ENCODE results near the gene ATCAY. TPM values are rescaled to one million over a fixed set of nuclear protein-coding genes. Genes with fewer than 3 reads are reported as not detected.

The ATCAY gene
- polyA plus RNA-seq, 2 of the 4 experiments (the other 2 are of a cell fraction) = 0.06 TPM; not detected in 1

- ChIA-PET POLR2A (no interaction called here), CTCF (interaction anchor here (3.1 kb wide), 1 partner anchor 10 kb away, joined by 25 read pairs; no protein-coding TSS in a partner anchor)
- WGBS (ENCODE audit: missing lambda C conversion rate) = 86% methylated on average over 6 of the region's 6 CpGs
- FAIRE-seq (no peak), ATAC-seq (no peak), DNase-seq (ENCODE audit: low read depth in 1 of 2, low spot score in 1 of 2) (no peak)
- Histone ChIP-seq H3K27ac (no peak overlapping the region), H3K4me1 (no peaks in the 10 kb centered on the region), H3K4me2 (no peak overlapping the region), H3K4me3 (no peak overlapping the region), H3K9me3 (no peaks in the 10 kb centered on the region)
- TF ChIP-seq RNF2 (IDR thresholded peaks at IDR 0.05; ENCODE audit: borderline replicate concordance, low read depth) = no peak
- TF ChIP-seq MYC (IDR thresholded peaks at IDR 0.05; ENCODE audit: borderline replicate concordance, low read length) = no peak
- no peak for TF ChIP-seq POLR2AphosphoS2 (conservative IDR thresholded peaks at IDR 0.05; ENCODE audit: low read length)
- no peak for TF ChIP-seq REST (IDR thresholded peaks at IDR 0.05)
These were observed 48.5 kb upstream of the ATCAY start for GRCh38 chr19:3832001-3832400.

- 65% methylated on average over 27 of the region's 34 CpGs for WGBS (ENCODE audit: missing lambda C conversion rate)
- TF ChIP-seq POLR2A (IDR thresholded peaks at IDR 0.05; ENCODE audit: low read length) (no peak), TFCP2L1 (CRISPR knock-in tag; IDR thresholded peaks at IDR 0.05) (no peak), EP300 (IDR thresholded peaks at IDR 0.05) (no peak), ZC3H11A (IDR thresholded peaks at IDR 0.05) (no peak), NPAS2 (CRISPR knock-in tag; IDR thresholded peaks at IDR 0.05; ENCODE audit: borderline replicate concordance) (no peak), CTCF (IDR thresholded peaks at IDR 0.05) (no peak), TP53 (CRISPR knock-in tag; IDR thresholded peaks at IDR 0.05) (no peak), CBX2 (IDR thresholded peaks at IDR 0.05; ENCODE audit: borderline replicate concordance, low read depth) (no peak), FOXS1 (CRISPR knock-in tag; IDR thresholded peaks at IDR 0.05) (no peak), MAFK (IDR thresholded peaks at IDR 0.05; ENCODE audit: partially characterized antibody) (no peak), HES2 (IDR thresholded peaks at IDR 0.05) (no peak), NFE2L2 (conservative IDR thresholded peaks at IDR 0.05; ENCODE audit: low read length) (no peak), HMGXB4 (CRISPR knock-in tag; IDR thresholded peaks at IDR 0.05; ENCODE audit: borderline replicate concordance) (no peak), RAD21 (conservative IDR thresholded peaks at IDR 0.05 in 1 of 2, IDR thresholded peaks at IDR 0.05 in 1 of 2) (no peak), SREBF2 (IDR thresholded peaks at IDR 0.05) (no peak), NR3C1 (IDR thresholded peaks at IDR 0.05) (no peak), MAZ (IDR thresholded peaks at IDR 0.05; ENCODE audit: borderline replicate concordance, low read depth, low read length) (no peak), KDM5A (IDR thresholded peaks at IDR 0.05) (no peak), EHMT2 (IDR thresholded peaks at IDR 0.05; ENCODE audit: low read depth) (no peak), RCOR1 (IDR thresholded peaks at IDR 0.05; ENCODE audit: low read depth, low read length) (no peak)
- Histone ChIP-seq H3K4me1 (no peaks in the 10 kb centered on the region), H3K4me3 (no peak overlapping the region), H3K9me3 (no peaks in the 10 kb centered on the region), H3K27ac (no peak overlapping the region), H3K4me2 (no peak overlapping the region)
- no peak for DNase-seq (ENCODE audit: low read depth in 1 of 2, low spot score in 1 of 2)
- no peak for ATAC-seq
- ChIA-PET POLR2A (no interaction called here), CTCF (interaction anchor here (0.7 to 4.1 kb wide), 4 partner anchors 10 to 16 kb away, joined by 3 to 21 read pairs (median 4); no protein-coding TSS in a partner anchor)
- FAIRE-seq = no peak
These were observed 46.7 kb upstream of the ATCAY start for GRCh38 chr19:3833578-3834348.

Measured in A549 (cell line).